G401.6 (cell line): ENCODE results near the gene TPCN2.

Experiments used
- FAIRE-seq: peaks from 2 replicates; lab custom pipeline; 2012; peaks lifted over from hg19 to GRCh38; lab: Jason Lieb, UNC

TPCN2 gene

GRCh38 chr11:69113646-69114340 lies 65.1 kb downstream of the TPCN2 start:
- FAIRE-seq = no peak

- no peak for FAIRE-seq
Measured at GRCh38 chr11:69114362-69114761, 65.6 kb downstream of the TPCN2 start.

DNA sequence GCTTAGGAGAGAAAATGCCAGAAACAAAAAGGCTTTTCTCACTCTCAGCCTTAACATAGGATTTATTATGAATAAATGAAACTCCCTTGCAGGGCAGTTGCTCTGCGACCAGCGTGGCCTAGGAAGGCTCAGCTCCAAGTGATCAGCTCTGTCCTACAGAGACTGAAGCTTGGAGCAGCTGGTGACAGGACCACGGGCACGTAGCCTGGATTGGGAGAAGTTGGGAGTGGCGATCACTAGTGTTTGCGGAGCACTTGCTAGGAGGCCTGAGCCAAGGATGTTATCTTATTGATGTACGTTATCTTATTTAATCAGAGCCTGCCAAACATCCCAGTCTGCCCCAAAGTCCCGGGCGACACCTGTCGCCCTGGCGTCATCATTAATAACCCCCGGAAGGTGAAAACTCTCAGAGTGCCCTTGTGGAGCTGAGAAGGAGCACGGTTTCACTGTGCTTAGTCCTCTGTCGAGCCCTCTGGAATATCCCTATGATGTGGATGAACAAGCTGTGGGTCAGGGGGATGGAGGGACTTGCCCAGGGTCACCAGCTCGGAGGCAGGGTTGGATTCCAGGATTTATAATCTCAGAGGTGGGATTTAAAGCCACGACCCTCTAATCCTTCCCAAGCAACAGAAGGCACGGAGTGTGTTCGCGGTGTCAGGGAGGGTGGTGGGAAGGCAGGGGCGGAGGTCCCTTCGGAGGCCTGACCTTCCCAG lies 66.2 kb downstream of the TPCN2 start:
- no peak for FAIRE-seq

DNA sequence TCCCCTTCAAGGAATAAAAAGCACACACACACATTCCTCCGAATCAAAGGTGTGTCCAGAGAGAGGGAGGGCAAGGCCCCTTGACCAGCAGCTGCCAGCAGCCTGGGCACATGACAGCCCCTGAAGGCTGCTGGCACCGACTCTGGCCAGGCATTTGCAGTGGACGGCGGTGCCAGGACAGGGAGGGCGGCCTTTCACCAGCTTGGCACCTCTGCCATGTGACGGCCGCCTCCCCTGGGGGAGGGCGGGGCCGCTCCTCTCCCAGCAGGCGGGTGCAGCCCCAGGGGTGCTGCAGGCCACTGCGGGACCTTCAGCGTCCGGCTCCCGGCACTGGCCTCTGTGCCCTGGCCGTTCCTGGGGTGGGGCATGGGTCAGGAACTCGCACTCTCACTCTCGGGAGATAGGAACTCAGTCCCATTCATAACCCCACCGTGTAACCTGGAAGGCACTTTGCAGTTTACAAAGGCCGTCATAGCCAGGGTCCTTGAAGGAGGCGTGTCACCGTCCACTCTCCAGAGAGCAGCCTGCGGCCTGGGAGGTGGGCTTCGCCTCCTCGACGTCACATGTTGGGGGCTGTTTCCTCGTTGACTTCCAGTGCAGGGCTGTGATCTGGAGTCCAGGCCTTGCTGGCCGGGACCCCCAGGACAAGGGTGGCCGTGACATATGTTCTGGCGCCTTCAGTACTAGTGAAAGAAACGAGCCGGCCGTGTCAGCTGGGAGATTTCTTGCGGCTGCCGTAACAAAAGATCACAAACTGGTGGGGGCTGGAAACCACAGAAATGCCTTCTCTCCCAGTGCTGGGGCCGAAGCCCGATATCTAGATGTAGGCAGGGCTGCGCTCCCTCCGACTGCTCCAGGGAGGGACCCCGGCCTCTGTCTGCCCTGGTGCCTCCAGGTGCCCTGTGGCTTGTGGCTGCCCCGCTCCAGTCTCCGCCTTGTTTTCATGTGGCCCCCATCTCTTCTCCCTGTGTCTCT lies 67.1 kb downstream of the TPCN2 start:
- no peak for FAIRE-seq

DNA sequence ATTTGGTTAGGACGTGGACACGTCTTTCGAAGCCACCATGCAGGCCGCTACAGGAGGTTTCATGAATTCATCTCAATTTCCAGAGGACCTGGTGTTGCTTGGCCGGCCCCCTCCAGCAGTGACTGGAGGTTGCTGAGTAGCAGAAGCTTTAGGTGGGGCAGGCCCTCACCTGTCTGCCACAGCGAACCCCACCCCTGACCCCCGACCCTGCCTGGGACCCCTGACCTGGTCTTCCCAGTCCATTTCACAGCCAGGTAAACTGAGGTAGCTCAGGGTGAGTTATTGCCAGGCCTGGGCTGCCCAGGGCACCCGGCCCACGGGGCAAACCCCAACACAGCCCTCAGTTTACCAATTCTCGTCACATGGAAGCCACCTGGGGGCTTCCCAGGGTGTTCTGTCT lies 67.9 kb downstream of the TPCN2 start:
- no peak for FAIRE-seq

DNA sequence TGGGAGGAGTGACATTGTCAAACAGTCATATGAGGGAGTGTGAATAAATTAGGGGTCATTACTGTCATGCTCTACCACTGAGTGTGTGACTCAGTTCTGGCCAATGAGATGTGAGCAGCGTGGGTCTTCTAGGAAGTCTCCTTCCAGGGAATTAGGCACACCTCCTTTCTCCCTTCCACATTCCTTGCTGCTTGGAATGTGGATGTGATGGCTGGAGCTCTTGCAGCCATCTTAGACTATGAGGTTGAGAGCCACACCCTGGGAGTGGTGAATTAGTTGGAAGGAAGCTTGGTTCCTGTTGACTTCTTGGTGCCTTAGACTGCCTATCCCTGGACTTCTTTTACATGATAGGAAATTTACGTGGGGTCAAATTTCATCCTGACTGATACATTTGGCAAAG lies 70.5 kb downstream of the TPCN2 start:
- no peak for FAIRE-seq

- FAIRE-seq = no peak
Measured at GRCh38 chr11:69120096-69120875, 71.6 kb downstream of the TPCN2 start.

GRCh38 chr11:69121021-69121420 lies 72.3 kb downstream of the TPCN2 start:
- no peak for FAIRE-seq

DNA sequence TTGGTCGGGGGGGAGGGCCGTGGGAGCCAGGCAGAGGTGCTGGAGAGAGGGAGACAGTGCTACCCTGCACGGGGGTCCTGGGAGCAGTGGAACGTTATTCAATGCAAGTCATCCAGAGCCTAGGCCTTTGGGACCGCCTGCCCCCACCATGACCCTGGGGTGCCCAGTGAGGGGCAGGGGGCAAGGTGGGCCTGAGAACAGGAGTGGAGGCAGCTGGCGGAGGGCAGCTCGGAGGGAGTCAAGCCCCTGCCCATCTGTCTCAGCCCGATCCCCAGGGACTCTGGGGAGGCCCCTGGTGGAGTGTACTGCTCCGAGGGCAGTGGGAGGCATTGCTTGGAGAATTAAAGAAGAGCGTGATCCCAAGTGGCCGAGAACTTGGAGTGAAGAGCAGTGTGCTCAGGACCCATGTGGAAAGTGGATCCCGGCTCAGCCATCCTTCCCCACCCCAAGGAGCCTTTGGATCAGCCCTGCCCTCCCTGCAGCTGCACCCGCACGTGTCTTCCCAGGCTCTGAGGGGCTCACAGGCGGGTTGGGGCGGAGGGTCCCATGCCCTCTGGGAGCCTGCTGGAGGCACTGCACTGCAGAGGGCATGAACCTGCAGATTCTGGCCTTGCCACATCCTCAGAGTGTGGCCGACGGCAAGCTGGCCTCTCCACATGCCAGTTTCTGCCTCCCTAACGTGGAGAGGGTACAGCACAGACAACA lies 73.0 kb downstream of the TPCN2 start:
- FAIRE-seq = no peak

- FAIRE-seq = no peak
Measured at GRCh38 chr11:69122326-69122629, 73.5 kb downstream of the TPCN2 start.

- FAIRE-seq = peak; percentile 63
Measured at GRCh38 chr11:69122630-69123431, 74.1 kb downstream of the TPCN2 start.

DNA sequence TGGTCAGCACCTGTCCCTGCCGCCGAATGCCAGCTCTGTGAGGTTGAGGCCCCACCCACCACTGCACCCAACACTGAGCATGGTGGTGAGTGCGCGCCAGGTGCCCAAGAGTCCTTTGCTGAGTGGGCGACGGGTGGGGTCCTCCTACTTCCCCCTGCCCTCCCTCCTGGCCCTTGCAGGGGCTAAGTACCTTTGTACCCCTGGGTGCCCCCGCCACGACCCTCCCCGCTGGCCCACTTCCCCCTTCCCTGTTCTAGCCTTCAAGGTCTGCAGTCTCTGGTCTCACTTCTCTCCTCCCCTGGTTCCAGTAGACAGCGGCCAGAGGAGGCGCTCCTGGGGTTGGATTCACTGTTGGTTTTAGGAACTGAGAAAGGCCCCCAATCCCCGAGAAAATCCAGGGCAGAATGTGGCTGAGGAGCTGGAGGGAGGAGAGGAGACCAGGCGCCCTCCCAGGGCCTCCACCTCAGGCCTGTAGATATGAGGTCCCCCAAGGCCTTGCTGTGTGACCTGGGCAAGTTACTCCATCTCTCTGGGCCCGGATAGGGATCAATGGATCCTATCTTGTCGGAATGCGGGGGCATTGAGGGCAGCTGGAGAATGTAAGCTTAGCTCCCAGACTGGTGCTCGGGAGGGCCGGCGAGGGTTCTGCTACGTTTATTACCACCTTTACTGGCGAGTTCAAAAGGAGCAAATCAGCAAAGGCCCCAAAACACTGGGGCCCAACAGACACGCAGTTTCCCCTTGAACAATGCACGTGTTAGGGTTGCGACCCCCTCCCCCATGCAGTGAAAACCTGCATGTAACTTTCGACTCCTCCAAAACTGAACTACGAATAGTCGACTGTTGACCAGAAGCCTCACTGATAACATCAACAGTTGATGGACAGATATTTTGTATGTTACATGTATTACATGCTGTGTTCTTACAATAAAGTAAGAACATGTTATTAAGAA lies 75.1 kb downstream of the TPCN2 start:
- no peak for FAIRE-seq

GRCh38 chr11:69125861-69126260 lies 77.1 kb downstream of the TPCN2 start:
- no peak for FAIRE-seq

- no peak for FAIRE-seq
Measured at GRCh38 chr11:69126286-69126685, 77.6 kb downstream of the TPCN2 start.

GRCh38 chr11:69127081-69127850 lies 78.5 kb downstream of the TPCN2 start:
- no peak for FAIRE-seq

- no peak for FAIRE-seq
Measured at GRCh38 chr11:69127884-69128283, 79.2 kb downstream of the TPCN2 start.

- FAIRE-seq = no peak
Measured at GRCh38 chr11:69129053-69129452, 80.3 kb downstream of the TPCN2 start.

DNA sequence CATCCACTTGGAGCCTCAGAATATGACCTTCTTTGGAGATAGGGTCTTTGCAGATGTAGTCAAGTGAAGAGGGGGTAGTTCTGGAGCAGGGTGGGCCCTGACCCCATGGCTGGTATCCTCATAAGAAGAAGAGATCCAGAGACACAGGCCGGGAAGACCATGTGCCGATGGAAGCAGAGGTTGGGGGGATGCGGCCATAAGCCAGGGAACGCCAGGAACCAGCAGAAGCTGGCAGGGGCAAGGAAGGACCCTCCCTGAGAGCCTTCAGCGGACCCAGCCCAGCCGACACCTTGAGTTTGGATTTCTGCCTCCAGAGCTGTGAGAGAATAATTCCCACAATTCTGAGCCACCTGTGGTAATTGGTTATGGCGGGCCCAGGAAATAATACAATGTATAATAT lies 80.9 kb downstream of the TPCN2 start:
- no peak for FAIRE-seq

DNA sequence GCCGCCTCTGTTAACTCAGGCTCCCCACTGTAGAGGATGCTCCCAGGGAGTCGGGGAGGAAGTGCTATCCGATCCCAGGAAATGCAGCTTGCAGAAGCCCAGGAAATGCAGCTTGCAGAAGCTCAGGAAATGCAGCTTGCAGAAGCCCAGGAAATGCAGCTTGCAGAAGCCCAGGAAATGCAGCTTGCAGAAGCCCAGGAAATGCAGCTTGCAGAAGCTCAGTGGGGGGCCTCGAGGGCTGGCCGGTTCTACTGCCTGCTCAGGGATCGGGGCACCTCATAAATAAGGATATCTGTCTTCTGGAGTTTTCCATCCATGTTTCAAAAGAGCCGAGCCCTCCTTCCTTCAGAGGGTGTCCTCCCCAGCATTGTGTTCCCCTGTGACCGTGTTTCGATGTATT lies 81.9 kb downstream of the TPCN2 start:
- no peak for FAIRE-seq
